HUDEP-2 (cell line): ENCODE data around the gene CNTNAP3.
"Not testable (repeated sequence)": the region's sequence is repeated elsewhere in the genome, so short reads cannot be mapped to it uniquely, and the experiment has no call there.

ENCODE experiments used
- DNase-seq, 76 experiments: peaks; one replicate each; lab custom pipeline; 2025; ENCODE audit not compliant: unreplicated experiment in 76 of 76; lab: John Stamatoyannopoulos, UW

CNTNAP3 gene

DNA sequence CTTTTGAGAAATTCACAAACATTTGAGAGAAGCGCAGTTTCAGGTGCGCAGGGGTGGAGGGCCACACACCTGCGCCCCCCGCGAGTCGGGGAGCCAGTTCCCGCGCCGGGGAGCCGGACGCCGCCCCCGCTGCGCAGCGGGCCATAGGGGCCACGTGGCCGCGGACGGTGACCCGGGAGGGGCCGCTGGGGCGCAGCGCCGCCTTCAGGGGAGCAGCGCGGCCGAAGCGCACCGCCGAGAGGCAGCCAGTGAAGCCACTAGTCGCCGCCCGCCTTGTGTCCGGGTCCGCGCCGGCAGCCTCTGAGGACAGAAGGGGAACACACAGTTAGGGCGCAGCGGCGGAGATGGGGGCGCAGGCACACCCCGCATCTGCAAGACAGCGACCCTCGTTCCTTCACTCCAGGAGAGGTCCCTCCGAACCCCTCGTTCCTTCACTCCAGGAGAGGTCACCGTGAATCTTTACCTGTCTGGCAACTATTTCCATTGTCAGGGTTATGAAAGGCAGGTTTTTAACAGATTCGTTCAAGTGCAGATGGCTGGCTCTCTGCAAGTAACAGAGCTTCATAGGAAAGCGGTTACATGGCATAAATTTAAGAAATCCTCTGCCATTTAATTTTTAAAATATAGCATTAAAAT lies 209.2 kb downstream of the CNTNAP3 start:
- DNase-seq = not testable (repeated sequence)

GRCh38 chr9:39073537-39073936 lies 214.4 kb downstream of the CNTNAP3 start:
- not testable (repeated sequence) for DNase-seq

GRCh38 chr9:39067683-39068082 lies 220.3 kb downstream of the CNTNAP3 start:
- DNase-seq = not testable (repeated sequence)

GRCh38 chr9:39062966-39063365 lies 225.0 kb downstream of the CNTNAP3 start:
- not testable (repeated sequence) for DNase-seq

DNA sequence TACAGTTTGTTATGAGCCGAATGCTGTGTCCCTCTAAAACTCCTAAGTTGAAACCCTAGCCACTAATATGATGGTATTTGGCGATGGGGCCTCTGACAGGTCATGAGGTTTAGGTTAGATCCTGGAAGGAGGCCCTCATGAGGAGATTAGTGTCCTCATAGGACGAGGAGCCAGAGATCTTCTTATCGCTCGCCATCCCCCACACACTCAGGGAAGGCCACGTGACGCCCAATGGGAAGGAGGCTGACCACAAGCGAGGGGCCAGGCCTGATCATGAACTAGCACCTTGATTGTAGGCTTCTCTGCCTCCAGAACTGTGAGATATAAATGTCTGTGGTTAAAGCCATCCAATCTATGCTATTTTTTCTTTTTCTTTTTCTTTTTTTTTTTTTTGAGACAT lies 233.5 kb downstream of the CNTNAP3 start:
- DNase-seq = not testable (repeated sequence)

DNA sequence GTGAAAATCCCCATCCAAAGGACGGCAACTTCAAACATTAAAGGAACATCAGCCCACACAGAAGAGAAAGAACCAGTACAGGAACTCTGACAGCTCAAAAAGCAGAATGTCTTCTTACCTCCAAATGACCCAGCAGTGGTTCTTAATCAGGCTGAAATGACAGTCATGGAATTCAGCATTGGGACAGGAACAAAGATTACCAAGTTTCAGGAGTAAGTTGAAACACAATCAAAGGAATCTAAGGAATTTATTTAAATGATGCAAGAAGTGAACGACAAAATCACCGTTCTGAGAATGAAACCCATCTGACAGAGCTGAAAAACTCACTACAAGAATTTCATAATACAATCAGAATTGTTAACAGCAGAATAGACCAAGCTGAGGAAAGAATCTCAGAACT lies 241.1 kb downstream of the CNTNAP3 start:
- DNase-seq = not testable (repeated sequence)

GRCh38 chr9:39042352-39042803 lies 245.6 kb downstream of the CNTNAP3 start:
- DNase-seq = not testable (repeated sequence)

DNA sequence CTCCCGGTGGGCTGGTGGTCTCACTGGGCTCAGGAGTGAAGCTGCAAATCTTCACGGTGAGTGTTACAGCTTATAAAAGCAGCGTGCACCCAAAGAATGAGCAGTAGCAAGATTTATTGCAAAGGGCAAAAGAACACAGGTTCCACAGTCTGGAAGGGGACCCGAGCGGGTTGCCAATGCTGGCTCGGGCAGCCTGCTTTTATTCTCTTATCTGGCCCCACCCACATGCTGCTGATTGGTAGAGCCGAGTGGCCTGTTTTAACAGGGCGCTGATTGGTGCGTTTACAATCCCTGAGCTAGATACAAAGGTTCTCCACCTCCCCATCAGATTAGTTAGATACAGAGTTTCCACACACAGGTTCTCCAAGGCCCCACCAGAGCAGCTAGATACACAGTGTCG lies 246.2 kb downstream of the CNTNAP3 start:
- DNase-seq = not testable (repeated sequence)

DNA sequence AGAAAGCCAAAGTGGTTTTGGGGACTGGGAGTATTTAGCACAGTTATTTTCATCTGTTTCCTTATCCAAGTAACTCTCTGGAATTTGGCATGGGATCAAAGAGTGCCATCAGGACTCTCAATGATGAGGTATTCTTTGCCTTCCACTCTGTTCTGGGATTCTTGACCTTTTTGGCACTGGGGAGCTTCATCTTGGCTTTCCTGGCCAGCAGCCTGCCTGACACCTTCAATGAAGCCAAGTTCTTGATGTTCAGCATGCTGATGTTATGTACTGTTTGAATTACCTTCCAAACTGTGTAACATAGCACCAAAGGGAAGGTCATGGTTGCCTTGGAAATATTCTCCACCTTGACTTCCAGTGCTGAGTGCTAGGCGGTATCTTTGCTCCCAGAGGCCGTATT lies 248.8 kb downstream of the CNTNAP3 start:
- not testable (repeated sequence) for DNase-seq

DNA sequence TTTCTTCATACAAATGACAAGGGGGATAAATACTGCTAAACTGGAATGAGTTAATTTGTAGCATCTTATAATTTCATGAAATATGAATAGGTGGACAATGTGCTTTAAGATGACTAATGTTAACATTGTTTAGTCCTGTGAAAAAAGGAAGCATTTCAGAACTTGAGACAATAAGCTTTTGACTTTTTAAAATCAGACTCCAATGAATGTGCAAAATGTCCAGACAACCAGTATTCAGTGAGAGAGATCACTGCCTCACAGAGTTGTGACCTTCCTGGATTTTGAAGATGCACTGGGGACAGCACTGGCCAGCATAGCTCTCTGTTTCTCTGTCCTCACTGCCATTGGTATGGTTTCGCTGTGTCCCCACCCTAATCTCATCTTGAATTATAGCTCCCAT lies 249.7 kb downstream of the CNTNAP3 start:
- not testable (repeated sequence) for DNase-seq

GRCh38 chr9:39033849-39034248 lies 254.1 kb downstream of the CNTNAP3 start:
- DNase-seq = not testable (repeated sequence)

- DNase-seq = not testable (repeated sequence)
Observed at GRCh38 chr9:39030204-39031019, 257.6 kb downstream of the CNTNAP3 start.

GRCh38 chr9:39028855-39029254 lies 259.1 kb downstream of the CNTNAP3 start:
- not testable (repeated sequence) for DNase-seq

DNA sequence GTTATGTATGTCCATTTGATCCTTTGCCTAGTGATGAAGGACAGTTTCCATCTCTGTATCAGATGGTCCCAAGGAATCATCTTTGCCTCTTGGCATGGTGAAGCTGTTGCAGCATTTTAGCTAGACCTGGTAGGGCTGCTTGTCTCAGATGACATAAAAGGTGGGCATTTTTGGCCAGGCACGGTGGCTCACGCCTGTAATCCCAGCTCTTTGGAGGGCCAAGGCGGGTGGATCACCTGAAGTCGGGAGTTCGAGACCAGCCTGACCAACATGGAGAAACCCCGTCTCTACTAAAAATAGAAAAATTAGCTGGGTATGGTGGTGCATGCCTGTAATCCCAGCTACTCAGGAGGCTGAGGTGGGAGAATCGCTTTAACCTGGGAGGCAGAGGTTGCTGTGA lies 259.8 kb downstream of the CNTNAP3 start:
- DNase-seq = not testable (repeated sequence)

GRCh38 chr9:39025911-39026588 lies 261.9 kb downstream of the CNTNAP3 start:
- not testable (repeated sequence) for DNase-seq
